Measurements from ENCODE around the gene USHBP1. TPM values are rescaled to one million over a fixed set of nuclear protein-coding genes. Genes with fewer than 3 reads are reported as not detected.

USHBP1 gene
- total and polyA plus RNA-seq, 2 of the 4 experiments (the other 2 are of a cell fraction): not detected

DNA sequence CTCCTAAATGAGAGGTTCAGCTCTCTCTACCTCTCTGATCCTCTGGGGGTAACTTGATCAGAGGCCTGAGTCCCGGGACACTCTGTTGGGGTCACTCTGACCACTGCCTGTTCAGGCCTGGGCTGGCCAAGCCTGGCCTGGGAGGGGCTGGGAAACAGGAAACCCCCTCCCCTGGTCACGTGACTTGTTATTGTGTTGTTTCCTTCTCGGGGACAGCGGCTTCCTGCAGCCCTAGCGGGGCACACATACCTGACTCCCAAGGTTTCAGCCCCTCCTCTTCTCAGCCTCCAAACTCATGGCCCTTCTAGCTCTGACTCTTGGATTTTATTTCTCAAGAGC is at the start of gene USHBP1 (continued):
- TF ChIP-seq, protein P1, sequence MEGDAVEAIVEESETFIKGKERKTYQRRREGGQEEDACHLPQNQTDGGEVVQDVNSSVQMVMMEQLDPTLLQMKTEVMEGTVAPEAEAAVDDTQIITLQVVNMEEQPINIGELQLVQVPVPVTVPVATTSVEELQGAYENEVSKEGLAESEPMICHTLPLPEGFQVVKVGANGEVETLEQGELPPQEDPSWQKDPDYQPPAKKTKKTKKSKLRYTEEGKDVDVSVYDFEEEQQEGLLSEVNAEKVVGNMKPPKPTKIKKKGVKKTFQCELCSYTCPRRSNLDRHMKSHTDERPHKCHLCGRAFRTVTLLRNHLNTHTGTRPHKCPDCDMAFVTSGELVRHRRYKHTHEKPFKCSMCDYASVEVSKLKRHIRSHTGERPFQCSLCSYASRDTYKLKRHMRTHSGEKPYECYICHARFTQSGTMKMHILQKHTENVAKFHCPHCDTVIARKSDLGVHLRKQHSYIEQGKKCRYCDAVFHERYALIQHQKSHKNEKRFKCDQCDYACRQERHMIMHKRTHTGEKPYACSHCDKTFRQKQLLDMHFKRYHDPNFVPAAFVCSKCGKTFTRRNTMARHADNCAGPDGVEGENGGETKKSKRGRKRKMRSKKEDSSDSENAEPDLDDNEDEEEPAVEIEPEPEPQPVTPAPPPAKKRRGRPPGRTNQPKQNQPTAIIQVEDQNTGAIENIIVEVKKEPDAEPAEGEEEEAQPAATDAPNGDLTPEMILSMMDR (conservative IDR thresholded peaks at IDR 0.05; ENCODE audit: low read depth, low read length): no peak

DNA sequence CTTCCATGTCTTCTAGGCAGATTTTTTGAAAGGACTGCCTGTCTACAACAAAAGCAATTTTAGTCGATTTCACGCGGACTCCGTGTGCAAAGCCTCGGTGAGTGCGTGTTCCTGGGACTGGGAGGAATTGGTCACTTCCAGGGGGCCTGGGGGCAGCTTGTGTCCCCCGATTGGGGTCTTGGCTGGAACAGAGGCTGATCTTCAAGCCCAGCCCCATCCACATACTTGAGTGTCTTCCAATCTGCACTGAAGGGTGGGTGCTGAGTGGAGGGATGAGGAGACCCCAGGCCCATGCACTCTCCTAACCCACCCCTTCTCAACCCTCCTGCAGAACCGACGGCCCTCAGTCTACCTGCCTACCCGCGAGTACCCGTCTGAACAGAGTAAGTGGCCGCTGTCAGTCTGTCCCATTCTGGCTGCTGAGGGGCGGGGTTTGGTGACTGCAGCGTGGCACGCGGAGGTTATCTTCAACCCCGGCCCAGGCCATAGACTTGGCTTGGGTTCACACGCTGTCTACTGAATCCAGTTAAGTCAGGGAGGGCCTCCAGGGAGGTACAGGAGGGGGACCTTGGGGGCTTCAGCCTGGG is 49.6 kb upstream of the USHBP1 start:
- CTCF ChIA-PET: no interaction called here
- Histone ChIP-seq H2AFZ (replicated peaks; ENCODE audit: low read length, poor library complexity) (no peak overlapping the region), H2BK120ac (ENCODE audit: low read depth, low read length) (no peak overlapping the region), H3K23ac (ENCODE audit: low read depth, low read length) (no peak overlapping the region), H2AK9ac (replicated peaks; ENCODE audit: low read depth, low read length, poor library complexity) (peak overlapping the region; percentile 25), H3K9me1 (ENCODE audit: insufficient read depth, low read length) (peaks cover 12% of the 10 kb centered on the region), H3K14ac (replicated peaks; ENCODE audit: low read depth, low read length) (no peak overlapping the region), H3K9me3 (ENCODE audit: control insufficient read depth, insufficient read depth, low read length) (no peaks in the 10 kb centered on the region), H3K36me3 (ENCODE audit: control insufficient read depth, insufficient read depth, low read length) (peaks cover 37% of the 10 kb centered on the region), H4K91ac (ENCODE audit: insufficient read depth, low read depth, low read length) (no peak overlapping the region), H3K56ac (ENCODE audit: extremely low read depth, insufficient read depth, low read length) (no peak overlapping the region), H3K18ac (ENCODE audit: low read depth, low read length) (no peak overlapping the region), H2BK5ac (ENCODE audit: low read depth, low read length, poor library complexity, severe bottlenecking) (no peak overlapping the region), H4K8ac (ENCODE audit: low read depth in 2 of 2, low read length in 2 of 2) (no peak overlapping the region), H3K9ac (ENCODE audit: low read depth, low read length) (no peak overlapping the region), H2BK15ac (ENCODE audit: low read depth, low read length) (no peak overlapping the region), H3K4me3 (ENCODE audit: insufficient read depth, low read depth, low read length) (no peak overlapping the region), H3K27ac (ENCODE audit: insufficient read depth, low read length) (no peak overlapping the region), H4K20me1 (ENCODE audit: insufficient read depth, low read length) (peaks cover 29% of the 10 kb centered on the region), H3K27me3 (ENCODE audit: control insufficient read depth, insufficient read depth, low read length) (no peaks in the 10 kb centered on the region), H3K4ac (ENCODE audit: low read depth, low read length) (no peak overlapping the region), H3K4me1 (ENCODE audit: control insufficient read depth, insufficient read depth, low read length) (peaks cover 12% of the 10 kb centered on the region), H4K5ac (ENCODE audit: low read depth, low read length) (no peak overlapping the region), H3K4me2 (ENCODE audit: low read depth, low read length) (no peak overlapping the region), H2BK20ac (ENCODE audit: low read depth, low read length) (no peak overlapping the region), H3K79me1 (ENCODE audit: low read depth in 1 of 2, low read length in 2 of 2) (peaks cover 29 to 64% of the 10 kb centered on the region in 2 experiments), H2AK5ac (ENCODE audit: low read depth, low read length) (no peak overlapping the region)
- DNase-seq: no peak
- dilution Hi-C loops (cut with HindIII; ENCODE audit: low sequenced_read_pairs, unreplicated experiment): no loop called here
- ATAC-seq (ENCODE audit: low read depth): no peak
- intact Hi-C loops (cut with micrococcal nuclease): no loop called here
- POLR2A ChIA-PET (ENCODE audit: unreplicated experiment): no interaction called here
- BruUV-seq (replicated peaks): no TSS peak
- WGBS, 2 experiments (ENCODE audit: extremely low coverage in 2 of 2, insufficient read length in 1 of 2): 91% methylated on average over 12 of the region's 19 CpGs; no CpG with 5 or more reads in 1 of the 2 experiments
- in situ Hi-C loops (cut with MboI; ENCODE audit: low sequenced_read_pairs): no loop called here
- no peak for TF ChIP-seq NFE2L2 (IDR thresholded peaks at IDR 0.05; ENCODE audit: low read depth, low read length)
- no peak for TF ChIP-seq SMC3 (IDR thresholded peaks at IDR 0.05; ENCODE audit: low read depth, low read length)
- TF ChIP-seq, protein P2, sequence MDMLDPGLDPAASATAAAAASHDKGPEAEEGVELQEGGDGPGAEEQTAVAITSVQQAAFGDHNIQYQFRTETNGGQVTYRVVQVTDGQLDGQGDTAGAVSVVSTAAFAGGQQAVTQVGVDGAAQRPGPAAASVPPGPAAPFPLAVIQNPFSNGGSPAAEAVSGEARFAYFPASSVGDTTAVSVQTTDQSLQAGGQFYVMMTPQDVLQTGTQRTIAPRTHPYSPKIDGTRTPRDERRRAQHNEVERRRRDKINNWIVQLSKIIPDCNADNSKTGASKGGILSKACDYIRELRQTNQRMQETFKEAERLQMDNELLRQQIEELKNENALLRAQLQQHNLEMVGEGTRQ (IDR thresholded peaks at IDR 0.05; ENCODE audit: low read depth, low read length): no peak
- no peak for TF ChIP-seq BHLHE40 (IDR thresholded peaks at IDR 0.05; ENCODE audit: low read depth, low read length)
- no peak for TF ChIP-seq CHD1 (IDR thresholded peaks at IDR 0.05; ENCODE audit: low read depth, low read length)
- no peak for TF ChIP-seq RAD21 (IDR thresholded peaks at IDR 0.05; ENCODE audit: low read length)
- no peak for TF ChIP-seq RCOR1 (IDR thresholded peaks at IDR 0.05; ENCODE audit: insufficient replicate concordance, low read length)
- no peak for TF ChIP-seq CEBPB (IDR thresholded peaks at IDR 0.05; ENCODE audit: low read depth, low read length)
- TF ChIP-seq RFX5 (IDR thresholded peaks at IDR 0.05; ENCODE audit: low read depth, low read length): no peak
- TF ChIP-seq POLR2A (IDR thresholded peaks at IDR 0.05; ENCODE audit: low read depth, low read length): no peak
- TF ChIP-seq FOS (IDR thresholded peaks at IDR 0.05; ENCODE audit: low read depth, low read length): no peak
- no peak for TF ChIP-seq MXI1 (IDR thresholded peaks at IDR 0.05; ENCODE audit: borderline replicate concordance, low read depth, low read length)
- no peak for TF ChIP-seq MAZ (IDR thresholded peaks at IDR 0.05; ENCODE audit: borderline replicate concordance, low read depth, low read length)
